GM12873 (cell line): ENCODE measurements around the gene SUSD5.

Experiments
- TF ChIP-seq, protein P1 (sequence below): IDR thresholded peaks from 2 replicates; pipeline ENCODE4 v1.5.1; 2012; ENCODE audit warnings: low read depth, mild to moderate bottlenecking, moderate library complexity, low read length, control low read depth; ENCODE audit not compliant: insufficient read depth; ENCODE audit errors: missing control alignments

Gene SUSD5

DNA sequence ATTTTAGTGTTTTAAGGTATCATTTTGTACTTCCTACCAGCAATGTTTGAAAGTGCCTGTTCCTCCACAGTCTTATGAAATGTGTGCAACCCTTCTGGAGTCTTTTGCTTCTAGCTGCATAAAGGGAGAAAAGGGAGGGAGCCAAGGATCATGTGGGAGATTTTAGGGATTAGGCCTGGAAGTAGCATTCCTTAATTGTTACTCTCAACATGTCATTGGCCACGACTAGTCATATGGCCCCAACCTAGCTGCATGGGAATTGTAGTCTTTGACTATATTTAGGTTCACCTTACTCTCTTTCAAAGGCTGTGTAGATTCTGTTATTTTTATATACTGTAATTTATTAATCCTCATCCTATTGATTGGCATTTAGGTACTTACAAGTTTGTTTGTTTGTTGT, 89.9 kb downstream of the SUSD5 start:
- TF ChIP-seq, protein P1, sequence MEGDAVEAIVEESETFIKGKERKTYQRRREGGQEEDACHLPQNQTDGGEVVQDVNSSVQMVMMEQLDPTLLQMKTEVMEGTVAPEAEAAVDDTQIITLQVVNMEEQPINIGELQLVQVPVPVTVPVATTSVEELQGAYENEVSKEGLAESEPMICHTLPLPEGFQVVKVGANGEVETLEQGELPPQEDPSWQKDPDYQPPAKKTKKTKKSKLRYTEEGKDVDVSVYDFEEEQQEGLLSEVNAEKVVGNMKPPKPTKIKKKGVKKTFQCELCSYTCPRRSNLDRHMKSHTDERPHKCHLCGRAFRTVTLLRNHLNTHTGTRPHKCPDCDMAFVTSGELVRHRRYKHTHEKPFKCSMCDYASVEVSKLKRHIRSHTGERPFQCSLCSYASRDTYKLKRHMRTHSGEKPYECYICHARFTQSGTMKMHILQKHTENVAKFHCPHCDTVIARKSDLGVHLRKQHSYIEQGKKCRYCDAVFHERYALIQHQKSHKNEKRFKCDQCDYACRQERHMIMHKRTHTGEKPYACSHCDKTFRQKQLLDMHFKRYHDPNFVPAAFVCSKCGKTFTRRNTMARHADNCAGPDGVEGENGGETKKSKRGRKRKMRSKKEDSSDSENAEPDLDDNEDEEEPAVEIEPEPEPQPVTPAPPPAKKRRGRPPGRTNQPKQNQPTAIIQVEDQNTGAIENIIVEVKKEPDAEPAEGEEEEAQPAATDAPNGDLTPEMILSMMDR: no peak

DNA sequence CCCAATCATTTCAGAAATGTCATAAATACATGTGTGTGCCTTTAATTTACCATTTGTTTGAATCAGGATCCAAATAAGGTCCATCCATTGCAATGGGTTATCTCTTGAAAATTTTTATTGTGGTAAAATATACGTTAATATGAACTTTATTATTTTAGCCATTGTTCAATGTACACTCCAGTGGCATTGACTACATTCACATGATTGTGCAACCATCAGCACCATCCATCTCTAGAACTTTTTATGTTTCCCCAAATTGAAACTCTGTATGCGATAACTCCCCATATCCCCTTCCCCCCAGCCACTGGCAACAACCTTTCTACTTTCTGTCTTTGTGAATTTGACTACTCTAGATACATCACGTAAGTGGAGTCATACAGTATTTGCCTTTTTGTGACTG, 92.8 kb downstream of the SUSD5 start:
- TF ChIP-seq, protein P1: no peak

DNA sequence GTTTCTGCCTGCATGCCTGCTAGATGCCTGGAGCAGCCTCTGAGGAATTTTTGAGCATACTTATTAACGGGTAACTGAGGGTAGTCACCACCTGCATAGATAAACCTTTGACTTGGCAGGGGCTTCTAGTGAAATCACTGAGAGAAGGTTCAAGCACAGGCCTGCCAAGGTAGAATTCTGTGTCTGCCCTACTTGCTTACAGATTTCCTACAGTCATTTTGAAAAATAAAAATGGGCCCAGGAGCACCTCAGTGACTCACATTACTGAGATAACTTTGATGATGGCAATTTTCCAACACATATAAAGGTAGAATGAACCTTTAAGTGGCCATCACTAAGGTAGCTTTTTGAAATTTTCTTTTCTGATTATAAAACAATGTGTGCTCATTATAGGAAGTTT, 94.0 kb downstream of the SUSD5 start:
- TF ChIP-seq, protein P1: no peak

DNA sequence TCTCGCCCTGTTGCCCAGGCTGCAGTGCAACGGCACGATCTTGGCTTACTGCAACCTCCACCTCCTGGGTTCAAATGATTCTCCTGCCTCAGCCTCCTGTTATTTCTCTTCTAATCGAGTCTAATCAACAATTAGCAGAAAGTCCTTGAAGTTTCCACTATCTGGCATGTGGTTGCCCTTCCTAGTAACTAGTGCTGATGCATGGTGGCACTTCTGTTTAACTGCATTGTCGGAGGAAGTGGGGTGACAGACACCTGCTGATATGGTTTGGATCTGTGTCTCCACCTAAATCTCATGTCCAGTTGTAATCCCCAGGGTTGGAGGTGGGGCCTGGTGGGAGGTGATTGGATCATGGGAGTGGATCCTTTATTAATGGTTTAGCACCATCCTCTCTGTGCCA, 95.6 kb downstream of the SUSD5 start:
- TF ChIP-seq, protein P1: no peak

DNA sequence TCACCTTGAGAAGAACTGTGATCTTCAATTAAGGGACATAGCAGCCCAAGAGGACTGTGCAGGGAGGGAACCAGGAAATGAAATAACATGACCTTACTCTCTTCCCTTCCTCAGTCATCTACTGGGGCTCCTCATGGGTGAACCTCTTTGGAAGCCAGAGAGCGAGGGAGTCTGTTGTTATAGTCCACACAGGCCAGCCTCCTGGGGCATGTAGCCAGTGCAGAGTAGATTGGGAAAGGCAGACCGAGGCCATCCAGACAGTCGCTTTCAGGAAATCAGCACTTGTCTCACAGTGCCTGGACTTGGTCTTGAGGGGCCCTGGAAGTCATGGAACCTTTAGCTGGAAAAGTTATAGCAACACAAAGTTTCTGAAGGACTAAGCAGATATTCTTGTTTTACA, 98.7 kb downstream of the SUSD5 start:
- TF ChIP-seq, protein P1: no peak

DNA sequence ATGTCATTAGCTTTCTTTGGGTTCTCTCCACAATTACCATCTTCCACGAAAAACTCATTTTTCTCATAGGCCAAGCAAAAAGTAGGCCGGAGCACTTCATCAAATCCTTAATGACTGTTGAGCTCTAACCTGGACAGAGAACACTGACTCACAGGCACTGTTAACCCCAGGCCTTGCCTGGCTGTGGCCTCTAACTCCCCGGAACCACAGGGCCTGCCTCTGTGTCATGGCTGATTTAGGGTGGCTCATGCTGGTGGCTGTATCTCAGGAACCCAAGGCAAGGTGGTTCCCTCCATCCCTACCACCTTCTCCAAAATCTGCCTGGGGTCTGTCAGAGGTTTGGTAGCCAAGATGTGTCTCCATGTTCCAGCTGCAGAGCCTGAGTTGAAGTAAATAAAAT, 101.1 kb downstream of the SUSD5 start:
- TF ChIP-seq, protein P1: no peak

DNA sequence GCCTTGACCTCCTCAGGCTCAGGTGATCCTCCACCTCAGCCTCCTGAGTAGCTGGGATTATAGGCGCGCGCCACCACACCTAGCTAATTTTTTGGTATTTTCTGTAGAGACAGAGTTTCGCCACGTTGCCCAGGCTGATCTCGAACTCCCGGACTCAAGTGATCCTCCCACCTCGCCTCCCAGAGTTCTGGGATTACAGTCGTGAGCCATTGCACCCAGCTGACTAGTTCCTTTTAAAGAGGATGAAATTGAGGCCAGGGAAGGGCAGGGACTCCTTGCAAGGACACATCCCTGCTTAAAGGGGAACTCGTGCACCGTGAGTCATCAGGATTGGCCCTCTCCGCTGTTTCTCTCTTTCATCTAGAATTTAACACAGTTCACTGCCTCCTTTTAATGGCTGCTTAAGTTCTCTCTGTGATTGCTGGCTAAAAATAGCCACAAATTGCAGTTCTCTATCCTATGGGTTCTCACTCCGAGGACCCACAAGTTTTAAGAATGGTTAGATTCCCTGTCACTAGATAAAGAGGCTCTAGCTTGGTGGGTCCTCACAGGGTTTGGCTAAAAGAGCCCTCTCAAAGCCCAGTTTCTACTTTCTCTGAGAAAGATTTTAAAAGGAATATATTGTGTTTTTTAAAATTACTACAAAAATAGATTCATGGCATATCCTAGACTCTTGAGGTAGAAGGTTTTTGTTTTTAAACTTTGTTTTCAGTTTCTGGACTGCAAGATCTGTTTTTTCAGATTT, 103.4 kb downstream of the SUSD5 start:
- TF ChIP-seq, protein P1: no peak
